WTC11 (cell line): ENCODE results near the gene RIMBP2.

Source experiments
- ATF3 ChIP-seq: sonication (generic); formaldehyde crosslinking; conservative IDR thresholded peaks from 2 replicates; pipeline ENCODE4 v1.8.1; 2022; ENCODE audit warnings: mild to moderate bottlenecking, missing genetic modification reagents
- CREM ChIP-seq: sonication (generic); formaldehyde crosslinking; IDR thresholded peaks from 2 replicates; pipeline ENCODE4 v1.8.1; 2022; ENCODE audit warnings: mild to moderate bottlenecking, missing genetic modification reagents, moderate library complexity
- CTCF ChIP-seq: fragments of 200-600 bp; IDR thresholded peaks from 2 replicates; pipeline ENCODE4 v1.8.0; 2022; ENCODE audit warnings: antibody characterized with exemption
- JUN ChIP-seq: sonication (generic); formaldehyde crosslinking; IDR thresholded peaks from 2 replicates; pipeline ENCODE4 v1.8.0; 2023; ENCODE audit warnings: mild to moderate bottlenecking, missing genetic modification reagents
- NFATC4 ChIP-seq: fragments of 250-450 bp; sonication (Bioruptor Pico); IDR thresholded peaks from 2 replicates; pipeline ENCODE4 v1.9.0; 2021; ENCODE audit warnings: mild to moderate bottlenecking
- SP1 ChIP-seq: sonication (generic); formaldehyde crosslinking; conservative IDR thresholded peaks from 2 replicates; pipeline ENCODE4 v1.8.1; 2022; ENCODE audit warnings: missing genetic modification reagents
- TCF7 ChIP-seq: sonication (generic); formaldehyde crosslinking; IDR thresholded peaks from 2 replicates; pipeline ENCODE4 v1.8.0; 2022; ENCODE audit warnings: mild to moderate bottlenecking, low read depth, missing genetic modification reagents, moderate library complexity
- TEAD4 ChIP-seq: sonication (generic); formaldehyde crosslinking; IDR thresholded peaks from 2 replicates; pipeline ENCODE4 v1.8.0; 2022; ENCODE audit warnings: mild to moderate bottlenecking, missing genetic modification reagents
- TF ChIP-seq, protein P1 (sequence below): sonication (generic); formaldehyde crosslinking; IDR thresholded peaks from 2 replicates; pipeline ENCODE4 v1.8.1; 2022; ENCODE audit warnings: mild to moderate bottlenecking, moderate library complexity, missing genetic modification reagents
- TF ChIP-seq, protein P2 (sequence below): sonication (generic); formaldehyde crosslinking; IDR thresholded peaks from 2 replicates; pipeline ENCODE4 v1.8.0; 2022; ENCODE audit warnings: mild to moderate bottlenecking, missing genetic modification reagents

DNA sequence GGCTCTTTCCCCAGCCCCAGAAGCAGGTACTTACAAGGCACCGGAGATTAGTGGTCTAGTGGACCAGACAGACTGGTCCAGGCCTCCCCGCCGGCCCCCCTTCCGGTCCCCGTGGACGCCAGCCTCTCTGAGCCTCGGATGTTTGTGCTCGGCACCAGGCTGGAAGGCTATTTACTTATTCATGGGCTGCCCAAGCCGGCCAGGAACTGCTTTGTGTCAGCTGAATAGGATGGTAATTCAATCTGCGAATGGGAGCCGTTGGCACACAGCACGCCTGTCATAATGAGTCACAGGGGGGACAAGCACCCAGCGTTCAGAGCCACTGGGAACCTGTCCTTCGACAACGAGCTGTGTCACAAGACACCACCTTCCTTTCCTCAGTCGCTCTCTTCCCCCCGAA is 82.3 kb downstream of the RIMBP2 start:
- TF ChIP-seq CREM (CRISPR knock-in tag): no peak
- TF ChIP-seq, protein P1, sequence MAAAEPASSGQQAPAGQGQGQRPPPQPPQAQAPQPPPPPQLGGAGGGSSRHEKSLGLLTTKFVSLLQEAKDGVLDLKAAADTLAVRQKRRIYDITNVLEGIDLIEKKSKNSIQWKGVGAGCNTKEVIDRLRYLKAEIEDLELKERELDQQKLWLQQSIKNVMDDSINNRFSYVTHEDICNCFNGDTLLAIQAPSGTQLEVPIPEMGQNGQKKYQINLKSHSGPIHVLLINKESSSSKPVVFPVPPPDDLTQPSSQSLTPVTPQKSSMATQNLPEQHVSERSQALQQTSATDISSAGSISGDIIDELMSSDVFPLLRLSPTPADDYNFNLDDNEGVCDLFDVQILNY (CRISPR knock-in tag): no peak
- TF ChIP-seq TCF7 (CRISPR knock-in tag): no peak
- no peak for TF ChIP-seq SP1
- no peak for TF ChIP-seq CTCF
- TF ChIP-seq, protein P2, sequence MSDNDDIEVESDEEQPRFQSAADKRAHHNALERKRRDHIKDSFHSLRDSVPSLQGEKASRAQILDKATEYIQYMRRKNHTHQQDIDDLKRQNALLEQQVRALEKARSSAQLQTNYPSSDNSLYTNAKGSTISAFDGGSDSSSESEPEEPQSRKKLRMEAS (CRISPR knock-in tag): no peak; the same call in 1 of the 2 replicates
- TF ChIP-seq ATF3 (CRISPR knock-in tag): no peak
- no peak for TF ChIP-seq TEAD4 (CRISPR knock-in tag)
- no peak for TF ChIP-seq JUN (CRISPR knock-in tag)
- TF ChIP-seq NFATC4 (CRISPR knock-in tag): no peak
